ENCODE data around the gene PGRMC1.
"Not testable (repeated sequence)": the region's sequence is repeated elsewhere in the genome, so short reads cannot be mapped to it uniquely, and the experiment has no call there.

PGRMC1 gene

GRCh38 chrX:119208401-119209057 lies 27.6 kb upstream of the PGRMC1 start:
- H3K27ac ChIP-seq = no peak overlapping the region
- H3K27me3 ChIP-seq = no peaks in the 10 kb centered on the region
- no peaks in the 10 kb centered on the region for H3K4me1 ChIP-seq (ENCODE audit: control insufficient read depth in 1 of 2, insufficient read depth in 1 of 2, low read depth in 1 of 2, low read length in 1 of 2)
- H3K4me3 ChIP-seq (ENCODE audit: low read depth in 1 of 2, low read length in 1 of 2) = no peak overlapping the region
- TF ChIP-seq CTCF (IDR thresholded peaks at IDR 0.05) = no peak
- no peaks in the 10 kb centered on the region for H3K9me3 ChIP-seq
- no peaks in the 10 kb centered on the region for H3K36me3 ChIP-seq

DNA sequence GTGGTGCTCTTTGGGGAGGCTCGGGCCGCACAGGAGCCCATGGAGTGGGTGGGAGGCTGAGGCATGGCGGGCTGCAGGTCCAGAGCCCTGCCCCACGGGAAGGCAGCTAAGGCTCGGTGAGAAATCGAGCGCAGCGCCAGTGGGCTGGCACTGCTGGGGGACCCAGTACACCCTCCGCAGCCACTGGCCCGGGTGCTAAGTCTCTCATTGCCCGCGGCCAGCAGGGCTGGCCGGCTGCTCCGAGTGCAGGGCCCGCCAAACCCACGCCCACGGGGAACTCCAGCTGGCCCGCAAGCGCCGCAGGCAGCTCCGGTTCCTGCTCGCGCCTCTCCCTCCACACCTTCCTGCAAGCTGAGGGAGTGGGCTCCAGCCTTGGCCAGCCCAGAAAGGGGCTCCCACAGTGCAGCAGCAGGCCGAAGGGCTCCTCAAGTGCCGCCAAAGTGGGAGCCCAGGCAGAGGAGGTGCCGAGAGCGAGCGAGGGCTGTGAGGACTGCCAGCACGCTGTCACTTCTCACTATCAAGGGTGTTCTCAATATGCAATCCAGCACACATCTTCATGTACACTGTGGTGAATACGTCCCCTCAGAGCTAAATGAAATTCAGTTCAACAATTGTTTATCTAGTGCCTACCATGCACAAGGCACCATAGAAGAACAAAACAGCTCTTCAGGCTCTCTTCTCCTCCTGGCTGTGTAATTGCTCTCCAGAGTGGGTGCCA lies 25.0 kb upstream of the PGRMC1 start:
- not testable (repeated sequence) for H3K27me3 ChIP-seq; H3K4me1 ChIP-seq (ENCODE audit: control insufficient read depth in 1 of 2, insufficient read depth in 1 of 2, low read depth in 1 of 2, low read length in 1 of 2)

DNA sequence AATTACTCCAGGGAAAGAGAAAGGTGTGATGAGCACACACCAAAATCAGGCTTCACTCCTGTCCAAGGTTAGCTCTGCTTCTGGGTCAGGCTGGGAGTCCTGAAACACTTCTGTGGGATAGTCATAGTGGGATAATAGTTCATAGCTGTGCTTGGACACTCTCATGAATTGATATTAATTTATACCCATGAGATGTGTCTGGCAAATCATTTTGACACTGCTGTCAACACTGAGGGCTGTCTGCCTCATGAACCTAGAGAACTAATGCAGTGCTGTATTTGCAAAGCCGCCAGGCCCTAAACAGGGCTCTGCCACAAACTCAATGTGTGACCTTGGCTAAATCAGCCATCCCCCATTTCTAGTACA lies 24.5 kb upstream of the PGRMC1 start:
- no peaks in the 10 kb centered on the region for H3K4me1 ChIP-seq (ENCODE audit: control insufficient read depth in 1 of 2, insufficient read depth in 1 of 2, low read depth in 1 of 2, low read length in 1 of 2)
- H3K27ac ChIP-seq = no peak overlapping the region
- H3K36me3 ChIP-seq = no peaks in the 10 kb centered on the region
- H3K4me3 ChIP-seq (ENCODE audit: low read depth in 1 of 2, low read length in 1 of 2) = no peak overlapping the region
- TF ChIP-seq CTCF (IDR thresholded peaks at IDR 0.05) = no peak
- H3K27me3 ChIP-seq = no peaks in the 10 kb centered on the region
- no peaks in the 10 kb centered on the region for H3K9me3 ChIP-seq

More for the DNA sequence above, 25.0 kb upstream of the PGRMC1 start:
- not testable (repeated sequence) for H3K27ac ChIP-seq; H3K9me3 ChIP-seq; H3K4me3 ChIP-seq (ENCODE audit: low read depth in 1 of 2, low read length in 1 of 2); H3K36me3 ChIP-seq

DNA sequence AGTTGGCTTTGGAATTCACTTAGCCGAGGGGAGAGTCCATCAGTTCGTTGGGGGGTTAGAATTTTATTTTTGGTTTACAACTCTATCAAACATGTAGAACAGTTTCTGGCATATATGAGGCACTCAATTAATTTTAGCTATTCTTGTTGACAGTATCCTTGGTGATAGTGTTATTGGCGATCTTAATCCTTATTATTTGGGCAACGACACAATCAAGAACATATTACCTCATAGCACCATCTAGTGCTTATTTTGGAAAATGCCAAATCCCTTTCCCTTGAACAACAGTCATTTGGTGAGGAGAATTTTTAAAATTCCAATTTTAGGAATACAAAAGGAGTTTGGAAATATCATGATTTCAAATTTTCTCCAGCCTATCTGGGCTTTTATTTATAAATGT lies 17.9 kb upstream of the PGRMC1 start:
- Histone ChIP-seq H3K27ac (no peak overlapping the region), H3K4me3 (ENCODE audit: low read depth in 1 of 2, low read length in 1 of 2) (no peak overlapping the region), H3K27me3 (no peaks in the 10 kb centered on the region), H3K9me3 (no peaks in the 10 kb centered on the region), H3K4me1 (ENCODE audit: control insufficient read depth in 1 of 2, insufficient read depth in 1 of 2, low read depth in 1 of 2, low read length in 1 of 2) (no peaks in the 10 kb centered on the region), H3K36me3 (no peaks in the 10 kb centered on the region)
- no peak for TF ChIP-seq CTCF (IDR thresholded peaks at IDR 0.05)

DNA sequence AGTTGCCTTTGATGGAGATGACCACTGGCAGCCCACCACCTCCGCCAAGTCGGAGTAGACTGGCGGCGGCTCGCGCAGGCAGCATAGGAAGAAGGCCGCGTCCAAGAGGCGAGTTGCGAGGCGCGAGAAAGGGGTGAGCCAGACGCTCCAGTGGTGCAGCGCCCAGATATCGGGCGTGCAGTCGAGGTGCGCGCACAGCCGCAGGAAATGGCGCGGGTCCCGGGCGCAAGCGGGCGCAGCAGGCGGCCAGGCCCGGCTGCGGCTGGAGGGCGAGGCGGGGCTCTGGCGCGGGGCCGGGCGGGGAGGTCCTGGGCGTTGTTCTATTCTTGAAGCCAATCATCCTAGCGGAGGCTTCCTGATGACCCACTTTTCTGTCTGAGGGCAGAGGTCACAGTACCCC lies 13.2 kb upstream of the PGRMC1 start:
- no peaks in the 10 kb centered on the region for H3K4me1 ChIP-seq (ENCODE audit: control insufficient read depth in 1 of 2, insufficient read depth in 1 of 2, low read depth in 1 of 2, low read length in 1 of 2)
- no peak for TF ChIP-seq CTCF (IDR thresholded peaks at IDR 0.05)
- no peak overlapping the region for H3K27ac ChIP-seq
- no peaks in the 10 kb centered on the region for H3K36me3 ChIP-seq
- H3K27me3 ChIP-seq = no peaks in the 10 kb centered on the region
- H3K9me3 ChIP-seq = no peaks in the 10 kb centered on the region
- no peak overlapping the region for H3K4me3 ChIP-seq (ENCODE audit: low read depth in 1 of 2, low read length in 1 of 2)

DNA sequence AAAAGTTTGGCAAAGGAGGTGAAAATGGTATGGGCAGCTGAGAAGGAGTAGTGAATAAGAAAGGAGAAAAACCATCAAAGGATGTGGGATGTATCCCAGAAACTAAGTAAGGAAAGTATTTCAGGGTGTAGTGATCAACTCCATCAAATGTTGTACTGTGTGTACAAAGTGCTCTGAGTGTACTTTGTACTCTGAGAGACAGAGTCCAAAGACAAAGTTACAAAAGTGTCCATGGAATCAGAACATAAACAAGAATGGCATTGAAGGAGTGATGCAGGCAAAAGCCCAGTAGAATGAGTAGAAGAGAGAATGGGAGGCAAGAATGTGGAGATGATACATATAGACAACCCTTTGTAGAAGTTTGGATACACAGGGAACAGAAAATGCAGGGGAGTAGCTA lies 12.3 kb upstream of the PGRMC1 start:
- H3K4me3 ChIP-seq (ENCODE audit: low read depth in 1 of 2, low read length in 1 of 2) = no peak overlapping the region
- TF ChIP-seq CTCF (IDR thresholded peaks at IDR 0.05) = no peak
- no peaks in the 10 kb centered on the region for H3K27me3 ChIP-seq
- H3K4me1 ChIP-seq (ENCODE audit: control insufficient read depth in 1 of 2, insufficient read depth in 1 of 2, low read depth in 1 of 2, low read length in 1 of 2) = no peaks in the 10 kb centered on the region
- H3K36me3 ChIP-seq = no peaks in the 10 kb centered on the region
- H3K27ac ChIP-seq = no peak overlapping the region
- no peaks in the 10 kb centered on the region for H3K9me3 ChIP-seq
